GM12878 (cell line): Measurements from ENCODE around the gene ZNG1F. TPM values are rescaled to one million over a fixed set of nuclear protein-coding genes. Genes with fewer than 3 reads are reported as not detected.
"Not testable (repeated sequence)": the region's sequence is repeated elsewhere in the genome, so short reads cannot be mapped to it uniquely, and the experiment has no call there.

ENCODE experiments used
- ATAC-seq: fragments of 200-7000 bp; cut with Tn5 transposase; 3 replicates; pipeline ENCODE4 v1.9.1; 2020; ENCODE audit warnings: mild to moderate bottlenecking, moderate library complexity
- BruUV-seq: library from RNA; stranded (reverse); fragments of 400-500 nt; replicated peaks from 2 replicates; lab custom pipeline; 2021; lab: Mats Ljungman, UMichigan
- CTCF ChIA-PET: fragments of 300-600 bp; sonication (Branson Sonifier 250); formaldehyde crosslinking; extraction: SDS; loops from one replicate; lab custom pipeline; 2021; ENCODE audit warnings: inconsistent platforms; lab: Yijun Ruan, JAX
- POLR2A ChIA-PET: fragments of 350-600 bp; formaldehyde crosslinking; extraction: SDS; loops from one replicate; lab custom pipeline; 2021; ENCODE audit warnings: inconsistent platforms; lab: Charles Lee
- RAD21 ChIA-PET: fragments of 300-600 bp; sonication (Branson Sonifier 250); formaldehyde crosslinking; loops from one replicate; lab custom pipeline; 2023; ENCODE audit warnings: antibody characterized with exemption; ENCODE audit not compliant: unreplicated experiment; lab: Charles Lee
- SMC1A ChIA-PET: fragments of 300-600 bp; sonication (Branson Sonifier 250); formaldehyde crosslinking; loops from one replicate; lab custom pipeline; 2023; ENCODE audit not compliant: unreplicated experiment, uncharacterized antibody; lab: Charles Lee
- DNase-seq: peaks from one replicate; pipeline ENCODE4 v3.0.0-alpha.2; 2011; ENCODE audit warnings: low read depth, low spot score
- FAIRE-seq: peaks from 3 replicates; lab custom pipeline; 2011; peaks lifted over from hg19 to GRCh38; lab: Jason Lieb, UNC
- H2AFZ ChIP-seq: 2 replicates; pipeline ENCODE4 v1.6.0; 2011; ENCODE audit warnings: low read depth, low read length, control low read depth; ENCODE audit not compliant: control insufficient read depth
- H3K27ac ChIP-seq: 2 replicates; pipeline ENCODE4 v1.5.1; 2011; ENCODE audit warnings: control low read depth; ENCODE audit not compliant: control insufficient read depth, insufficient read depth
- H3K27me3 ChIP-seq, 2 experiments: replicated peaks in 1 of 2; 2 replicates each; pipeline versions ENCODE4 v1.6.0 to v1.6.1; 2011; ENCODE audit warnings: low read length in 1 of 2; ENCODE audit not compliant: control insufficient read depth in 2 of 2, insufficient read depth in 2 of 2
- H3K36me3 ChIP-seq, 2 experiments: 2 replicates each; pipeline ENCODE4 v1.5.1; 2011; ENCODE audit warnings: low read length in 1 of 2; ENCODE audit not compliant: control insufficient read depth in 2 of 2, insufficient read depth in 2 of 2
- H3K4me1 ChIP-seq: 2 replicates; pipeline ENCODE4 v1.6.1; 2011; ENCODE audit warnings: mild to moderate bottlenecking, low read length, moderate library complexity, mixed read lengths; ENCODE audit not compliant: control insufficient read depth, insufficient read depth
- H3K4me2 ChIP-seq: 2 replicates; pipeline ENCODE4 v1.6.0; 2011; ENCODE audit warnings: control low read depth; ENCODE audit not compliant: control insufficient read depth, insufficient read depth
- H3K4me3 ChIP-seq: fragments of 200-600 bp; sonication (generic); 2 replicates; pipeline ENCODE4 v1.5.1; 2016
- H3K79me2 ChIP-seq: 2 replicates; pipeline ENCODE4 v1.6.0; 2011; ENCODE audit warnings: low read length; ENCODE audit not compliant: control insufficient read depth, insufficient read depth
- H3K9ac ChIP-seq: 2 replicates; pipeline ENCODE4 v1.8.0; 2011; ENCODE audit warnings: low read length, control low read depth, mixed read lengths; ENCODE audit not compliant: control insufficient read depth, insufficient read depth
- H3K9me3 ChIP-seq: replicated peaks from 3 replicates; pipeline ENCODE4 v1.5.1; 2011; ENCODE audit warnings: mild to moderate bottlenecking, low read length; ENCODE audit not compliant: control insufficient read depth, insufficient read depth
- H4K20me1 ChIP-seq: 2 replicates; pipeline ENCODE4 v1.6.0; 2011; ENCODE audit not compliant: control insufficient read depth, insufficient read depth
- WGBS: methylation state at CpG from one replicate; pipeline ENCODE4 v1.1.6; 2016; ENCODE audit warnings: low lambda C conversion rate; ENCODE audit not compliant: insufficient replicate concordance, insufficient coverage; ENCODE audit errors: missing lambda C conversion rate; 5-methylcytosine and 5-hydroxymethylcytosine counted together
- in situ Hi-C: fragments of 300-500 bp; cut with MboI; formaldehyde crosslinking; loops from 9 replicates; pipeline ENCODE4 v1.14.3; 2018; ENCODE audit warnings: mixed read lengths
- intact Hi-C: fragments of 100-400 bp; cut with micrococcal nuclease; formaldehyde crosslinking; loops from one replicate; pipeline ENCODE4 v1.14.2; 2022; ENCODE audit not compliant: unreplicated experiment
- polyA plus RNA-seq, 11 experiments: library from polyadenylated mRNA; depleted of rRNA in 4 of 11; unstranded in 6 of 11; stranded (reverse) in 5 of 11; fragments of >200 nt; fragmentation: Nextera tagmentation in 4 of 11; fragmentation: Illumina TruSeq in 1 of 11; extraction: Ambion mirVana in 4 of 11; extraction: Trizol in 1 of 11; gene quantifications; 1 replicate in 1 of 11; 2 replicates in 10 of 11; pipeline versions ENCODE4 v1.2.1 to v1.2.3, GENCODE V29; 2011 to 2016; ENCODE audit warnings: inconsistent platforms in 2 of 11, missing spikeins in 2 of 11, low read depth in 1 of 11
- total RNA-seq, 4 experiments: library from RNA; depleted of rRNA in 3 of 4; stranded (reverse); fragments of >200 nt in 3 of 4; fragmentation: Illumina TruSeq in 1 of 4; extraction: Trizol in 1 of 4; gene quantifications; 2 replicates each; pipeline versions ENCODE4 v1.2.1 to v1.2.3, GENCODE V29; 2013 to 2021

ZNG1F gene
- total and polyA plus RNA-seq, 10 of the 15 experiments (the other 5 are each of a cell fraction or from before 2014, with no cell fraction given): 11.7 to 34.6 (median 17.2) TPM

GRCh38 chr9:41232326-41232725, 43.2 kb upstream of the ZNG1F start:
- H3K9me3 ChIP-seq, DNase-seq, H3K9ac ChIP-seq, FAIRE-seq, H4K20me1 ChIP-seq, SMC1A ChIA-PET, intact Hi-C loops, BruUV-seq, H3K4me1 ChIP-seq, H3K27ac ChIP-seq, POLR2A ChIA-PET, H2AFZ ChIP-seq, H3K4me2 ChIP-seq, in situ Hi-C loops, H3K36me3 ChIP-seq, H3K27me3 ChIP-seq, H3K79me2 ChIP-seq, RAD21 ChIA-PET, CTCF ChIA-PET: not testable (repeated sequence)
- peak overlapping the region; percentile 1; the same call in 1 of the 2 replicates for H3K4me3 ChIP-seq
- WGBS: 56% methylated on average over 10 of the region's 10 CpGs
- peak; percentile 15 for ATAC-seq

DNA sequence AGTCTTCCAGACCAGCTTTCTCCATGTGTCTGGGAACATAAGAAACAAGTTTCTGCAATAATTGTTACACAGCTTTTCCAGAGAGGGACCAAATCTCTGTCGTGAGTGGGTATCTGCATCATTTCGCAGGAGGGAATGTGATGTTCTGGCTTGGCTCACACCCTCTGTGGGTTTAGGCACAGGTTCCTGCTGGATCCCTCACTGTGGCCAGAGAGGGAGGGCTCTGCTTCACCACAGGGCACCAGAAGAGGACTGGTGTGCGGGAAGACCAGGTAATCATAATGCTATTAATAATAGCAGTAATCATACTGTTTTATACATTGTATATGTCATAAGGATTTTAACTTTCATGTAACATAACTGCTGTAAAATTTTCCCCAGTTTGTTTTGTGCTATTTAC, 41.3 kb upstream of the ZNG1F start:
- H4K20me1 ChIP-seq, H3K9ac ChIP-seq, H3K4me2 ChIP-seq, intact Hi-C loops, SMC1A ChIA-PET, H3K27ac ChIP-seq, H3K79me2 ChIP-seq, DNase-seq, H3K4me1 ChIP-seq, H3K36me3 ChIP-seq, in situ Hi-C loops, FAIRE-seq, H3K4me3 ChIP-seq, CTCF ChIA-PET, H3K27me3 ChIP-seq, BruUV-seq, RAD21 ChIA-PET, POLR2A ChIA-PET, H2AFZ ChIP-seq, H3K9me3 ChIP-seq, ATAC-seq: not testable (repeated sequence)
- 61% methylated on average over 3 of the region's 3 CpGs for WGBS
